Keratinocyte (primary cell): ENCODE results near the gene CHMP4B. TPM values are rescaled to one million over a fixed set of nuclear protein-coding genes. Genes with fewer than 3 reads are reported as not detected.

Source experiments
- DNase-seq: peaks from one replicate; pipeline ENCODE4 v3.0.0-alpha.2; 2011; ENCODE audit warnings: low read depth, missing footprints, low spot score
- FAIRE-seq: peaks from 2 replicates; lab custom pipeline; 2011; peaks lifted over from hg19 to GRCh38; lab: Jason Lieb, UNC
- H2AFZ ChIP-seq: 2 replicates; pipeline ENCODE4 v1.6.0; 2012; ENCODE audit warnings: low read length, control low read depth, inconsistent platforms; ENCODE audit not compliant: control insufficient read depth
- H3K27ac ChIP-seq: 2 replicates; pipeline ENCODE4 v1.5.1; 2011; ENCODE audit warnings: low read length; ENCODE audit not compliant: control insufficient read depth, insufficient read depth
- H3K27me3 ChIP-seq: 3 replicates; pipeline ENCODE4 v1.6.0; 2011; ENCODE audit warnings: low read length; ENCODE audit not compliant: control insufficient read depth, insufficient read depth; ENCODE audit errors: extremely low read depth
- H3K36me3 ChIP-seq, 2 experiments: 2 replicates in 1 of 2; 3 replicates in 1 of 2; pipeline ENCODE4 v1.5.1; 2011; ENCODE audit warnings: low read length in 2 of 2, mild to moderate bottlenecking in 1 of 2; ENCODE audit not compliant: control insufficient read depth in 2 of 2, insufficient read depth in 2 of 2; ENCODE audit errors: extremely low read depth in 1 of 2
- H3K4me1 ChIP-seq: 3 replicates; pipeline ENCODE4 v1.5.1; 2011; ENCODE audit warnings: low read length; ENCODE audit not compliant: control insufficient read depth, insufficient read depth; ENCODE audit errors: extremely low read depth
- H3K4me2 ChIP-seq: 3 replicates; pipeline ENCODE4 v1.6.0; 2011; ENCODE audit warnings: low read depth, low read length; ENCODE audit not compliant: control insufficient read depth, insufficient read depth; ENCODE audit errors: extremely low read depth
- H3K4me3 ChIP-seq, 3 experiments: fragments of 200-600 bp in 1 of 3; sonication (generic) in 1 of 3; 2 replicates in 2 of 3; 3 replicates in 1 of 3; pipeline ENCODE4 v1.5.1; 2011 to 2016; ENCODE audit warnings: low read length in 3 of 3, mild to moderate bottlenecking in 3 of 3, control low read depth in 2 of 3, inconsistent platforms in 1 of 3, low read depth in 1 of 3, mixed read lengths in 1 of 3, mixed run types in 1 of 3, moderate library complexity in 1 of 3; ENCODE audit not compliant: control insufficient read depth in 2 of 3, insufficient read depth in 2 of 3; ENCODE audit errors: extremely low read depth in 1 of 3
- H3K79me2 ChIP-seq: 2 replicates; pipeline ENCODE4 v1.6.0; 2012; ENCODE audit warnings: low read length; ENCODE audit not compliant: control insufficient read depth, insufficient read depth
- H3K9ac ChIP-seq: 3 replicates; pipeline ENCODE4 v1.6.0; 2011; ENCODE audit warnings: low read length; ENCODE audit not compliant: control insufficient read depth, insufficient read depth; ENCODE audit errors: extremely low read depth
- H3K9me1 ChIP-seq: 3 replicates; pipeline ENCODE4 v1.6.0; 2011; ENCODE audit warnings: low read length; ENCODE audit not compliant: control insufficient read depth, insufficient read depth; ENCODE audit errors: extremely low read depth
- H3K9me3 ChIP-seq: 2 replicates; pipeline ENCODE4 v1.5.1; 2012; ENCODE audit warnings: low read depth, low read length; ENCODE audit not compliant: control insufficient read depth
- H4K20me1 ChIP-seq: 3 replicates; pipeline ENCODE4 v1.6.0; 2011; ENCODE audit warnings: low read length; ENCODE audit not compliant: control insufficient read depth, insufficient read depth; ENCODE audit errors: extremely low read depth
- EZH2 ChIP-seq: IDR thresholded peaks from one replicate; pipeline ENCODE4 v1.6.1; 2012; ENCODE audit warnings: inconsistent platforms, mild to moderate bottlenecking, low read length, moderate library complexity
- dilution Hi-C: fragments of 300-500 bp; cut with MboI; formaldehyde crosslinking; loops from one replicate; pipeline ENCODE4 v1.7.0; 2020; ENCODE audit warnings: low sequenced_read_pairs; ENCODE audit not compliant: extremely low pct_ligation_motif_present
- polyA plus RNA-seq, 5 experiments: library from polyadenylated mRNA; depleted of rRNA in 3 of 5; stranded (reverse) in 3 of 5; stranded (forward) in 1 of 5; unstranded in 1 of 5; fragments of >200 nt; gene quantifications; 1 replicate in 1 of 5; 2 replicates in 3 of 5; 3 replicates in 1 of 5; pipeline versions ENCODE4 v1.2.1 to v1.2.3, GENCODE V29; 2011 to 2012; ENCODE audit warnings: missing spikeins in 2 of 5, low read depth in 1 of 5, low replicate concordance in 1 of 5
- TF ChIP-seq, protein P1 (sequence below), 3 experiments: IDR thresholded peaks in 1 of 3; conservative IDR thresholded peaks in 1 of 3; optimal IDR thresholded peaks in 1 of 3; 2 replicates in 2 of 3; 3 replicates in 1 of 3; pipeline versions ENCODE3 to v1.5.1; 2011; ENCODE audit warnings: low read length in 3 of 3, mild to moderate bottlenecking in 3 of 3, moderate library complexity in 2 of 3, control low read depth in 1 of 3, inconsistent platforms in 1 of 3; ENCODE audit not compliant: insufficient read depth in 2 of 3; ENCODE audit errors: extremely low read depth in 1 of 3

Gene CHMP4B
- polyA plus RNA-seq, 1 donor (not counting 4 experiments of a cell fraction or from before 2014, with no cell fraction given), result 72.2 TPM

DNA sequence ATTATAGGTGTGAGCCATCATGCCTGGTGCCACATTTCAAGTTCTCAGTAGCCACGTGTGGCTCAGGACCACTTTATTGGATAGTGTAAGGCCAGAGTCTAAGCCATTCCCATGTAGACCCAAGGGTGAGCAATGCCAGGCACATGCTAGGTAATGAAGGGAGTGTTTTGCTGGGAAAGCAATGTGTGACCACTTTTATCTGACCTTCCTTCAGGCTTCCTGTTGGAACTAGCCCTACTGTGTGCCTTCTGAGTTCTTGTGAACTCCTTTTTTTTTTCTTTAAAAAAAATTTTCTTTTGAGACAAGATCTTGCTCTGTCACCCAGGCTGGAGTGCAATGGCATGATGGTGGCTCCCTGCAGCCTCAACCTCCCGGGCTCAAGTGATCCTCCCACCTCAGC is 46.0 kb upstream of the CHMP4B start:
- H3K27ac ChIP-seq, result no peak overlapping the region
- H3K27me3 ChIP-seq, result no peaks in the 10 kb centered on the region
- H3K79me2 ChIP-seq, result no peaks in the 10 kb centered on the region
- H3K9me1 ChIP-seq, result no peaks in the 10 kb centered on the region
- no peaks in the 10 kb centered on the region for H3K4me1 ChIP-seq
- no peak overlapping the region for H2AFZ ChIP-seq
- peaks cover 0 to 9% of the 10 kb centered on the region in 2 experiments for H3K36me3 ChIP-seq
- dilution Hi-C loops, result no loop called here
- DNase-seq (no peak), FAIRE-seq (no peak)
- H3K4me3 ChIP-seq, result no peak overlapping the region
- H3K4me2 ChIP-seq, result no peak overlapping the region
- H3K9me3 ChIP-seq, result no peaks in the 10 kb centered on the region
- TF ChIP-seq, protein P1, sequence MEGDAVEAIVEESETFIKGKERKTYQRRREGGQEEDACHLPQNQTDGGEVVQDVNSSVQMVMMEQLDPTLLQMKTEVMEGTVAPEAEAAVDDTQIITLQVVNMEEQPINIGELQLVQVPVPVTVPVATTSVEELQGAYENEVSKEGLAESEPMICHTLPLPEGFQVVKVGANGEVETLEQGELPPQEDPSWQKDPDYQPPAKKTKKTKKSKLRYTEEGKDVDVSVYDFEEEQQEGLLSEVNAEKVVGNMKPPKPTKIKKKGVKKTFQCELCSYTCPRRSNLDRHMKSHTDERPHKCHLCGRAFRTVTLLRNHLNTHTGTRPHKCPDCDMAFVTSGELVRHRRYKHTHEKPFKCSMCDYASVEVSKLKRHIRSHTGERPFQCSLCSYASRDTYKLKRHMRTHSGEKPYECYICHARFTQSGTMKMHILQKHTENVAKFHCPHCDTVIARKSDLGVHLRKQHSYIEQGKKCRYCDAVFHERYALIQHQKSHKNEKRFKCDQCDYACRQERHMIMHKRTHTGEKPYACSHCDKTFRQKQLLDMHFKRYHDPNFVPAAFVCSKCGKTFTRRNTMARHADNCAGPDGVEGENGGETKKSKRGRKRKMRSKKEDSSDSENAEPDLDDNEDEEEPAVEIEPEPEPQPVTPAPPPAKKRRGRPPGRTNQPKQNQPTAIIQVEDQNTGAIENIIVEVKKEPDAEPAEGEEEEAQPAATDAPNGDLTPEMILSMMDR (optimal IDR thresholded peaks at IDR 0.05 in 1 of 3, IDR thresholded peaks at IDR 0.05 in 1 of 3, conservative IDR thresholded peaks at IDR 0.05 in 1 of 3; ENCODE audit: extremely low read depth in 1 of 3, insufficient read depth in 2 of 3, low read length in 3 of 3), result no peak
- TF ChIP-seq EZH2, result no peak
- H4K20me1 ChIP-seq, result no peaks in the 10 kb centered on the region
- no peak overlapping the region for H3K9ac ChIP-seq

- H3K4me2 ChIP-seq, result no peak overlapping the region
- H3K79me2 ChIP-seq, result no peaks in the 10 kb centered on the region
- DNase-seq (no peak), FAIRE-seq (no peak)
- TF ChIP-seq EZH2, result no peak
- TF ChIP-seq, protein P1 (optimal IDR thresholded peaks at IDR 0.05 in 1 of 3, IDR thresholded peaks at IDR 0.05 in 1 of 3, conservative IDR thresholded peaks at IDR 0.05 in 1 of 3; ENCODE audit: extremely low read depth in 1 of 3, insufficient read depth in 2 of 3, low read length in 3 of 3), result no peak
- H3K27me3 ChIP-seq, result no peaks in the 10 kb centered on the region
- H2AFZ ChIP-seq, result no peak overlapping the region
- H3K9me1 ChIP-seq, result no peaks in the 10 kb centered on the region
- no peak overlapping the region for H3K9ac ChIP-seq
- no peaks in the 10 kb centered on the region for H3K9me3 ChIP-seq
- no peak overlapping the region for H3K4me3 ChIP-seq
- peaks cover 0 to 9% of the 10 kb centered on the region in 2 experiments for H3K36me3 ChIP-seq
- H4K20me1 ChIP-seq, result no peaks in the 10 kb centered on the region
- no peak overlapping the region for H3K27ac ChIP-seq
- no peaks in the 10 kb centered on the region for H3K4me1 ChIP-seq
- dilution Hi-C loops, result no loop called here
Observed at GRCh38 chr20:33765592-33765991, 45.6 kb upstream of the CHMP4B start.
